GM18508 (cell line): ENCODE measurements around the gene PRRG2.

Source experiments
- ATAC-seq: cut with Tn5 transposase; IDR thresholded peaks from one replicate; pipeline ENCODE4 v1.9.1; 2021; ENCODE audit warnings: moderate number of reproducible peaks; ENCODE audit not compliant: insufficient read depth, unreplicated experiment

The PRRG2 gene

GRCh38 chr19:49581007-49581508 is at the start of gene PRRG2:
Gene PRRG2 (plus strand): TSS chr19:49581316. CDS start chr19:49583220, 1,904 bp downstream.
- no peak for ATAC-seq

- no peak for ATAC-seq
These were observed 47.3 kb upstream of the PRRG2 start for GRCh38 chr19:49533551-49534488.

- ATAC-seq, result no peak
These were observed 46.3 kb upstream of the PRRG2 start for GRCh38 chr19:49534632-49535385.

- ATAC-seq, result no peak
These were observed 44.1 kb upstream of the PRRG2 start for GRCh38 chr19:49536921-49537462.

GRCh38 chr19:49538643-49539042 is 42.5 kb upstream of the PRRG2 start:
- no peak for ATAC-seq

- ATAC-seq, result no peak
These were observed 41.7 kb upstream of the PRRG2 start for GRCh38 chr19:49539192-49539952.

GRCh38 chr19:49541914-49542313 is 39.2 kb upstream of the PRRG2 start:
- no peak for ATAC-seq

- no peak for ATAC-seq
These were observed 38.7 kb upstream of the PRRG2 start for GRCh38 chr19:49542446-49542845.

- ATAC-seq, result no peak
These were observed 38.1 kb upstream of the PRRG2 start for GRCh38 chr19:49543032-49543431.

GRCh38 chr19:49544154-49544553 is 37.0 kb upstream of the PRRG2 start:
- ATAC-seq, result no peak

- ATAC-seq, result no peak
These were observed 34.1 kb upstream of the PRRG2 start for GRCh38 chr19:49546825-49547565.

GRCh38 chr19:49549045-49549444 is 32.1 kb upstream of the PRRG2 start:
- no peak for ATAC-seq

GRCh38 chr19:49551531-49551930 is 29.6 kb upstream of the PRRG2 start:
- ATAC-seq, result no peak

GRCh38 chr19:49552749-49553148 is 28.4 kb upstream of the PRRG2 start:
- no peak for ATAC-seq

GRCh38 chr19:49553451-49554271 is 27.5 kb upstream of the PRRG2 start:
- no peak for ATAC-seq

GRCh38 chr19:49554701-49555181 is 26.4 kb upstream of the PRRG2 start:
- no peak for ATAC-seq

GRCh38 chr19:49555600-49556411 is 25.3 kb upstream of the PRRG2 start:
- no peak for ATAC-seq
